Psoas muscle (tissue), 8 donors: ENCODE results near the gene SARDH. TPM values are rescaled to one million over a fixed set of nuclear protein-coding genes. Genes with fewer than 3 reads are reported as not detected.
A peak's percentile ranks its signal among the peaks of the same experiment; 100 is the strongest.

Experiments
- ATAC-seq, 4 donors: fragments of 200-7000 bp; cut with Tn5 transposase; one replicate each; pipeline ENCODE4 v1.9.1; 2020; ENCODE audit warnings: moderate library complexity in 3 of 4, mild to moderate bottlenecking in 2 of 4
- DNase-seq, 2 donors: peaks; one replicate each; pipeline ENCODE4 v3.0.0-alpha.2; 2020
- H3K27ac ChIP-seq: fragments of 200-600 bp; one replicate; pipeline ENCODE4 v1.8.0; 2022
- H3K27me3 ChIP-seq, 3 donors: fragments of 200-600 bp in 1 of 3; one replicate each; pipeline versions ENCODE4 v1.6.1 to v1.8.0; 2013 to 2022; ENCODE audit warnings: low read length in 2 of 3, mild to moderate bottlenecking in 2 of 3, moderate library complexity in 1 of 3; ENCODE audit not compliant: insufficient read depth in 3 of 3
- H3K36me3 ChIP-seq, 2 donors: fragments of 200-600 bp in 1 of 2; one replicate each; pipeline versions ENCODE4 v1.6.1 to v1.8.0; 2013 to 2022; ENCODE audit warnings: low read depth in 1 of 2, mild to moderate bottlenecking in 1 of 2, moderate library complexity in 1 of 2; ENCODE audit not compliant: insufficient read depth in 1 of 2
- H3K4me1 ChIP-seq: fragments of 200-600 bp; one replicate; pipeline ENCODE4 v1.8.0; 2022
- H3K4me3 ChIP-seq: fragments of 200-600 bp; one replicate; pipeline ENCODE4 v1.8.0; 2022; ENCODE audit warnings: mild to moderate bottlenecking
- H3K9me3 ChIP-seq: fragments of 200-600 bp; one replicate; pipeline ENCODE4 v1.8.0; 2022
- WGBS, 3 donors: extraction: QIAGEN DNeasy Blood & Tissue Kit; methylation state at CpG; one replicate each; pipeline versions ENCODE4 v1.1.6 to v1.1.7; 2013; 5-methylcytosine and 5-hydroxymethylcytosine counted together
- intact Hi-C, 2 donors: fragments of 100-400 bp; cut with DNase I; formaldehyde crosslinking; loops; one replicate each; pipeline versions ENCODE4 v1.11.0 to v1.14.2; 2022
- polyA plus RNA-seq, 3 donors: library from polyadenylated mRNA; stranded (reverse); fragments of 200-250 nt; gene quantifications; one replicate each; pipeline ENCODE4 v1.2.3, GENCODE V29; 2013
- total RNA-seq, 4 donors: library from RNA; stranded (reverse); fragmentation: NEBNext Ultra II Directional in 2 of 4; extraction: Animal tissue kit (Norgen Biotek cat#: 25700) in 2 of 4; gene quantifications; one replicate each; pipeline versions ENCODE4 v1.2.1 to v1.2.4, GENCODE V29; 2021 to 2023
- TF ChIP-seq, protein P1 (sequence below): fragments of 200-600 bp; IDR thresholded peaks from one replicate; pipeline ENCODE4 v1.8.0; 2022; ENCODE audit warnings: antibody characterized with exemption
- donor health status: healthy with polysubstance abuse.
- donor health status: DM: no; HTN: no; CAD: no; lungs with moderate emphysema.
- donor health status: Bipolar disorder and iron deficiency.
- donor health status: healthy.
- donor health status: DM: yes; HTN: yes; CAD: no.
- donor health status: DM: no; HTN: no; CAD: no.
- donor health status: DM: no; HTN: no; CAD: no.
- donor health status: DM: yes; HTN: yes; CAD: no.

The SARDH gene
- total and polyA plus RNA-seq, 7 donors = 0.16 to 2.5 (median 0.62) TPM

DNA sequence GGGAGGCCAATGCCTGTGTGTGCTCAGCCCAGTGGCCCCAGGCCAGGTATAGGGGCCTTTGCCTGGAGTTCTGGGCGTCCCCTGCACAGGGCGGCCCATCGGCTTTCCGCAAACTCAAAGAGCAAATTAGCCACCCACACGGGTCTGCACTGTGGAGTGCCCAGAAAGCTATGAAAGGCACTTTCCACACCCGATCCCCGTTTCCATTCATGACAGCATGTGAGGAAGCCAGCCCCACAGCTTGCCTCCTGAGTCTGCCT, 96.8 kb downstream of the SARDH start:
- DNase-seq (peak in 1 of 2 donors; percentile 20), ATAC-seq (no peak)
- TF ChIP-seq, protein P1, sequence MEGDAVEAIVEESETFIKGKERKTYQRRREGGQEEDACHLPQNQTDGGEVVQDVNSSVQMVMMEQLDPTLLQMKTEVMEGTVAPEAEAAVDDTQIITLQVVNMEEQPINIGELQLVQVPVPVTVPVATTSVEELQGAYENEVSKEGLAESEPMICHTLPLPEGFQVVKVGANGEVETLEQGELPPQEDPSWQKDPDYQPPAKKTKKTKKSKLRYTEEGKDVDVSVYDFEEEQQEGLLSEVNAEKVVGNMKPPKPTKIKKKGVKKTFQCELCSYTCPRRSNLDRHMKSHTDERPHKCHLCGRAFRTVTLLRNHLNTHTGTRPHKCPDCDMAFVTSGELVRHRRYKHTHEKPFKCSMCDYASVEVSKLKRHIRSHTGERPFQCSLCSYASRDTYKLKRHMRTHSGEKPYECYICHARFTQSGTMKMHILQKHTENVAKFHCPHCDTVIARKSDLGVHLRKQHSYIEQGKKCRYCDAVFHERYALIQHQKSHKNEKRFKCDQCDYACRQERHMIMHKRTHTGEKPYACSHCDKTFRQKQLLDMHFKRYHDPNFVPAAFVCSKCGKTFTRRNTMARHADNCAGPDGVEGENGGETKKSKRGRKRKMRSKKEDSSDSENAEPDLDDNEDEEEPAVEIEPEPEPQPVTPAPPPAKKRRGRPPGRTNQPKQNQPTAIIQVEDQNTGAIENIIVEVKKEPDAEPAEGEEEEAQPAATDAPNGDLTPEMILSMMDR = no peak
- Histone ChIP-seq H3K36me3 (no peaks in the 10 kb centered on the region), H3K4me1 (no peaks in the 10 kb centered on the region), H3K9me3 (no peaks in the 10 kb centered on the region), H3K27ac (no peak overlapping the region), H3K4me3 (no peak overlapping the region), H3K27me3 (peaks cover 0 to 30% (median 8%) of the 10 kb centered on the region in 3 donors)
- intact Hi-C loops = no loop called here
- WGBS, 3 donors = 76 to 89% (median 77%) methylated on average over 7 of the region's 7 CpGs

DNA sequence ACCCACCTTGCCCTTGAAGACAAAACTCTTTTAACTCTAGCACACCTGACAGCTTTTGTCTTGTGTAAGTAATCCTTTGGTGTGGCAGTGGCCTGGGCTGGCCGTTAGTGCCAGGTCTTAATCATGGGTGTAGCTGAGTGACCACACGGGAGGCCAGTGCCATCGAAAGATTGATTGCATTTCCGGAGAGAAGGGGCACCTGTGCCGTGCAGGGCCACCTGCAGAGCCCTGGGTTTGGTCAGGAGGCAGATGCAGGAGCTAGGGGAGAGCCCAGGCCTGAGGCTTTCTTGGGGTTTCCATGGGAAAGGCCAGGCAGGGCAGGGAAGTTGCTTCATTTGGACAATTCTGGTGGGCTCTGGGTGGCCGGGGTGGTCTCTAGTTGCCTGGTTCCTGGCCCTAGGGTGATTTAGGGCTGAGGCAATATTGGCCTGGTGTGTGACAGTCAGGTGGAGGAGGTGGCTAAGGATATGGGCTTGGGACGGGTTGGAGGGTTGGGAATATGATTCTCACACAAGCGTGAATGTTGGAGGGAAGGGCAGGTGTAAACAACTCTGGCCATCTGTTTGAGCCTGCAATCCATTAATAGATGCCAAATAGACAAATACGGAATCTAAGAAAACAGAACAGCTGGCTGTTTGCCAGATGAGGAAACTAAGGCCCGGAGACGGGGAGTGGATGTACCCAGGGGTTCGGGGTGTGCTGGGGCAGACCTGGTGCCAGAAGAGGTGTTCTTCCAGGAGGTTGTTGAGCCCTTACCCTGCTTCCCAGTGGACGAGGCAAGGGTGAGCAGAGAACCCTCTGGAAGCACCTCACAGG, 97.4 kb downstream of the SARDH start:
- H3K27me3 ChIP-seq = peaks cover 0 to 31% (median 8%) of the 10 kb centered on the region in 3 donors
- DNase-seq = peak in 1 of 2 donors; percentile 16

DNA sequence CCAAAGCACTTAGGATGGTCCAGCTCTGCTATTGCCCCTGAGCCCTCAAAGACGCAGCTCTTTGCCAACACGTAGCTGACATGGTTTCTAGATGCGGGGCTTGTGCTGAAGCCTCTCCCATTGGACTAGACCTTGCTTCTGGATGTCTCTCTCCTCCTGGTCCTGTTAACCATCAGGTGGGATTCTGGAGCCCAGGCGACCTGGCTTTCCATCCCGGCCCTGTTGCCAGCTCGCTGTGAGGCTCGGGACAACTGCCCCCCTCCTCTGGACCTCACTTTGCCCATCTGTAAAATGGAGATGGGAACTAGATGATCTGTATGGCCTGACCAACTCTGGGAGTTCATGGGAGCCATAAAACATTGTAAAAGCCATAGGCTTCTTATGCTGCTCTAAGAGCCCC, 98.0 kb downstream of the SARDH start:
- H3K36me3 ChIP-seq = no peaks in the 10 kb centered on the region
- peaks cover 0 to 33% (median 12%) of the 10 kb centered on the region in 3 donors for H3K27me3 ChIP-seq
- H3K4me3 ChIP-seq = no peak overlapping the region
- no peak overlapping the region for H3K27ac ChIP-seq
- peak in 1 of 2 donors; percentile 24 for DNase-seq
- no peaks in the 10 kb centered on the region for H3K4me1 ChIP-seq
- H3K9me3 ChIP-seq = no peaks in the 10 kb centered on the region
- WGBS, 3 donors = 87 to 95% (median 89%) methylated on average over 7 of the region's 7 CpGs
- TF ChIP-seq, protein P1 = no peak
- intact Hi-C loops = no loop called here
- ATAC-seq = no peak

More for the DNA sequence above, 97.4 kb downstream of the SARDH start:
- Histone ChIP-seq H3K4me1 (no peaks in the 10 kb centered on the region), H3K27ac (no peak overlapping the region), H3K36me3 (no peaks in the 10 kb centered on the region), H3K9me3 (no peaks in the 10 kb centered on the region), H3K4me3 (no peak overlapping the region)
- no peak for ATAC-seq
- 75 to 81% (median 76%) methylated on average over 13 of the region's 13 CpGs for WGBS, 3 donors
- TF ChIP-seq, protein P1 = no peak
- intact Hi-C loops = no loop called here

DNA sequence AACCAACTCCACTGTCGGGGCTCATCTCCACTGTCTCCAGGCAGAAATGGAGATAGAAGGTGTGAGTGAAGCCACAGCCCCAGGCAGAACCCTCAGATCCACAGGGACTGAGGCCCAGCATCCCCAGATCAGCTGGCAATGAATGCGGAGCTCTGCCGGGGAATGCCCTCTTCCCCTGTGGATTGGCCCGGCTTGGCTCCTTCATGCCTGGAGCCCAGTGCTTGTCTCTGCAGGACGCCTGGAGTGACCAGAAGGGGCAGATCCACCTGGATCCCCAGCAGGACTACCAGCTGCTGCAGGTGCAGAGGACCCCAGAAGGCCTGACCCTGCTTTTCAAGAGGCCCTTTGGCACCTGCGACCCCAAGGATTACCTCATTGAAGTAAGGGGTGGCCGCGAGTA, 98.5 kb downstream of the SARDH start:
- no peaks in the 10 kb centered on the region for H3K4me1 ChIP-seq
- H3K27ac ChIP-seq = no peak overlapping the region
- peaks cover 0 to 36% (median 13%) of the 10 kb centered on the region in 3 donors for H3K27me3 ChIP-seq
- no peak overlapping the region for H3K4me3 ChIP-seq
- peak; percentile 2 to 5 for DNase-seq
- no peak for ATAC-seq
- intact Hi-C loops = no loop called here
- TF ChIP-seq, protein P1 = no peak
- WGBS, 3 donors = 80 to 88% (median 87%) methylated on average over 7 to 8 of the region's 8 CpGs
- no peaks in the 10 kb centered on the region for H3K9me3 ChIP-seq
- H3K36me3 ChIP-seq = no peaks in the 10 kb centered on the region
